ENCODE data around the gene SLFNL1.

Gene SLFNL1

DNA sequence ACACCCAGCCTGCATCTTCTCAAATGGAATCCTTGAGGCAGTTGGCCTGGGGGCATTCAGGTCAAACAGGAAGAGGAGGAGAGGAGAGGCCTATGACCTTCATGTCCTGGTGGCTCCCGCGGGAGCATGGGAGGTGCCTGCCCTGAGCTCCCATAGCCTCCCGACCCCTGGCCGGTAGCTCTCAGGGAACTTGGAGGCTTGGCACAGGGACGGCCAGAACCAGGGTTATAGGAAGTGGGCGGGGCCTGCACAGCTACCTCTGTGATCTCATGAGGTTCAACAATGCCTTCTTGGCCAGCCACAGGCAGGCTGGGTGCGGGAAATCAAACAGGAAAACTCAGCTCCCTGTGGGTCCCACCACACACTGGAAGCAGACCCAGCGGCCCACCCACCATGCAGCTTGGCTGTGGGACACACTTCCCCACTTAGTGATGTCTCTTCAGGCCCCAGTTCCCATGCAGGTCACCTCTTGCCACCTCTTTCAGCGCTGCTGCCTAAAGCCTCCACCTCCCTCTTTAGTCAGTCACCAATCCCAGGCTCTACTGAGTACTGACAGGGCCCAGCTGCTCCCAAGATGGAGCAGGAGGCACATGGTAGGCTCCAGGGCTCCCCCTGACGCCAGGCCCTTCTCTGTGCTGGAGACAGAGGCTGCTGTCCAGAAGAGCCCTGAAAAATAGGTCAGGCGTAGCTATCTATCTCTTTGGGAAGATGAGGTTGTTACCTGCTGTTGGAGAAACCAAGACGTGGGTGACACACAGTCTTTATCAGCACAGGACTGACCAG is at the start of gene SLFNL1:
SLFNL1 (minus strand) TSS at position 200 of the 783 bp plus-strand sequence. CDS start 1,065 bp downstream, outside the sequence.
- DNase-seq (ENCODE audit: extremely low read depth in 1 of 2, low read depth in 1 of 2) = no peak

DNA sequence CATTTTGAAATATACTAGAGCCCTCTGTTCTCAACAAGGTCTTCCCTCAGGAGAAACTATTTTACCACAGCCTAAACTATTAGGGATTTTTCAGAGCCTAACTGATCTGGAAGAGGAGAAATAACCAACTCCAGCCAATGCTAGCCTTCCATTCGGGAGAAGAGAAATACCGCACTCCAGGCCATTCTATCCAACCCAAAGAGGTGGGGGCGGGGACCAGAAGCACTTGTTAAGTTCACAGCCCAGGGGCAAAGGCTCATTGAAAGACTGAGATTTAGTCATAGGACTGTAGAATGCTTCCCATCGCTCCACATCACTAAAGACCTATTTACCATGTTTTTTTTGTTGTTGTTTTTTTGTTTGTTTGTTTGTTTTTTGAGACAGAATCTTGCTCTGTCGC is 35.4 kb upstream of the SLFNL1 start:
- DNase-seq (ENCODE audit: extremely low read depth in 1 of 2, low read depth in 1 of 2) = no peak

DNA sequence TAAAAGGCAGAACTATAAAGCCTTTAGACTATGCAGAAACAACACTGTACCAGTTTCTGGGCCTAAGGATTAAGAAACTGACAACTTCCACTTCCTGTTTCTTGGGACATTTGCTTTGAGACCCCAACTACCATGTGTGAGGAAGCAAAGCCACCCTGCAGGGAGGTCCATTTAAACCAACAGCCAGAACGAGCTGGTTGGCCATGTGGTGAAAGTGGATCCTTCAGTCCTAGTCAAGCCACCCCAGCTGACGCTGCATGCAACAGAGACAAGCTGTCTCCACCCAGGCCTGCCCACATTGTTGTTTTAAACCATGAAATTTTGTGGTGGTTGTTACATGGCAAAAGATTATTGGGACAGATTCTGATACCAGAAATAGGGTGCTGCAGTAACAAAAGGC is 31.8 kb upstream of the SLFNL1 start:
- DNase-seq (ENCODE audit: extremely low read depth in 1 of 2, low read depth in 1 of 2) = no peak

DNA sequence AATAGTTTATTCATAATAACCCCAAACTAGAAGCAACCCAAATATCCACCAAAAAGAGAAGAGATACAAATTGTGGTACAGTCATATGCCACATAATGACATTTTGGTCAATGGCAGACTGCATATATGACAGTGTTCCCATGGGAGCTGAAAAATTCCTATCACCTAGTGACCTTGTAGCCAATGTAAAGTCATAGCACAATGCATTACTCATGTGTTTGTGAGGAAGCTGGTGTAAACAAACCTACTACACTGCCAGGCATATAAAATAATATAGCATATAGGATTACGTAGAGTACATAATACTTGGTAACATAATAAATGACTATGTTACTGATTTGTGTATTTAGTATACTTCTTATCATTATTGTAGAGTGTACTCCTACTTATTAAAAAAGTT is 29.5 kb upstream of the SLFNL1 start:
- DNase-seq (ENCODE audit: extremely low read depth in 1 of 2, low read depth in 1 of 2) = no peak

DNA sequence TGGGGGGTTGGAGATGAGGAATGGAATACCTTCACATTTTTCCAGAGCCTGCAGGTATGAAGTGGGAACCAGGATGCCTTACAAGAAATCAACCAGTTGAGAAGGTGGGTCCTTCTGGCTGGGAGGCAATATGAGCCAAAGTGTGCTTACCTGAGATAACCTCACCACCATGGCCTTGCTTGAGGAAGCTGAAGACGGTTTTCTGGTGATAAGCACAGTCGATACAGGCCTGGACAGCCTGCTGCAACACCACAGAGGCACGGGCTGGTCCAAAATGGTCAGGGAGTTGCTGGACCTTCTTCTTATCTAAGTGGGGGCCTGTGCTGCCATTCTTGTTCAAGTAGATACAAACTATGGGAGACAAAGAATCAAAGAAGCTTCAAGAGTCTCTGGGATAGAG is 27.0 kb upstream of the SLFNL1 start:
- no peak for DNase-seq (ENCODE audit: extremely low read depth in 1 of 2, low read depth in 1 of 2)

DNA sequence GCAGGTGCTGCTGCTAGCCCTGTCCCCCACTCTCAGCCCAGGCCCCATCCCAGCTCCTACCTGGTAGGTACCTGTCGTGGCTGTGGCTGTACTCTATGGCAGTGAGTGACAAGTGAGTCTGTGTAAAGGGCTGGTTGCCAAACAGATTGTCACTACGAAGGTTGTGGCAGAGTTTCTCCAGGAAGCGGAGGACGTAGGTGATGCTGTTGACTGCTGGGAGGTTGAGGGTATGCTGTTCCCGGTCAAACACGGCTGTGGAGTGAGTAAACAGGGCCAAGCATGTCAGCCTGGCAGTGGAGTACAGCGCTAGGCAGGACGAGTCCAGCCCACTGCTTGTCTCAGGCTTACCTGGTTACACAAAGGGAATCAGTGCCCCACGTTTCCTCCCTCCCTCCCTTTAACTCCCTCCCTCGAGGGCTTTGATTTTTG is 24.8 kb upstream of the SLFNL1 start:
- DNase-seq (ENCODE audit: extremely low read depth in 1 of 2, low read depth in 1 of 2) = no peak

DNA sequence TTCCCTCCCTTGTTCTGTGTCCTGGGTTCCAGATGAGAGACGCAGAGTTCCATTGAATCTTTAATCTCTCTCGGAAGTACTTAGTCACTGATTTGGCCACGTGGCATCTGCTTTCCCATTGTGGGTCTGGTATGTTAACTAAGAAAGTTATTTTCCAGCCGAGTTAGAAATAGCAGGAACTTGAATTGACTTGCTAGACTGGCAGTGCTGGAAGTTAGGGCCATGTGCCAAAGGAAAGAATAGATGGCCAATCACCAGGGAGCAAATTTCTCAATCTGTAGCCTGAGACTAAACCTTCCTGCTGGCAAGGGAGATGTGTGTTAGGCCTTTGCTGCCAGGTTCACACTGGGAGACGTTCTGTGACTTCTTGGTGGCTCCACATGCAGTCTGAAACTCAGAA is 24.2 kb upstream of the SLFNL1 start:
- DNase-seq (ENCODE audit: extremely low read depth in 1 of 2, low read depth in 1 of 2) = no peak

DNA sequence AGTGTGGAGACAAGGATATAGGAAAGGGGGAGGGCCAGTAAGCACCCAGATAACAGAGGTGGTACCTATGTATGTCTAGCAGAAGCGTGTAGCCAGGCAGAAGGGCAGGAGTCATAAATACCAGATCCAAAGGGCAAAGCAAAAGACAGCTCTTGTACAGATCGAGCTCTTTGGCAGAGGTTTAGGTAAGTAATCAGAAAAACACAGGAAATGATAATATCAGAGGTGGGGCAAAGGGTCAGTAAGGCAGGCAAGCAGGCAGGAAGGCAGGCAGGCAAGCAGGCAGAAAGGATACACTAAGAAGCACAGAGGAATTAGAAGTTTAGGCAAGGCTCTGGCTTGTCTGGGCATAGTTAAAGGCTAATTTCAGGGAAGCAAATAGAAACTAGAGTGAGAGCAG is 22.7 kb upstream of the SLFNL1 start:
- DNase-seq (ENCODE audit: extremely low read depth in 1 of 2, low read depth in 1 of 2) = no peak

DNA sequence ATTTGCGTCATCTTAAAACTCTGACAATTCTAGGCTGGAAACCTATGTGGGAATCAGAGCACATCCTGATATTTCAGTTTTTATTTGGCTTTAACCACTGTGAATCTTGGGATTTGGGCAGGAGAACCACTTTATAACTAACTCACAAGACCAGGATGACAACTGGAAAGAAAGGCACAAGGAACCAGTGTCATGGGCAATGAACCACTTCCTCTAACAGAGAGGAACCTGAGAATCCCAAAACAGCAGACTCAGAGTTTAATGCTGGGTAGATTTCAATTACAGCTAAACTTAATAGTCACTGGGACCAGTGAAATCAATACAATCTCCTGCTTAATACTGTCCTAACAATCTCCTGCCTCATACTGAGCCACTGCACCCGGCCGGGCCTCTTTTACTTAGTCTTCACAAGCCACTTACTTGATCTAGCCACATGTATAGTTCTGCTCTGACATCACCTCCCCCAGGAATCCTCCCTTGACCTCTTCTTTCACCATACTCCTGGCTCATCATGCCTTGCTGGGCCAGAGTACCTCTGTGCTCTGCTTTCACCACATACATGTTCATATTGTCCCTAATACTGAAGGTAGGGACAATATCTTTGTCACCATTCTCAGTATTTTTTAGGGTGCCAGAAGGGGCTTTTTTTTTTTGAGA is 20.2 kb upstream of the SLFNL1 start:
- no peak for DNase-seq (ENCODE audit: extremely low read depth in 1 of 2, low read depth in 1 of 2)

DNA sequence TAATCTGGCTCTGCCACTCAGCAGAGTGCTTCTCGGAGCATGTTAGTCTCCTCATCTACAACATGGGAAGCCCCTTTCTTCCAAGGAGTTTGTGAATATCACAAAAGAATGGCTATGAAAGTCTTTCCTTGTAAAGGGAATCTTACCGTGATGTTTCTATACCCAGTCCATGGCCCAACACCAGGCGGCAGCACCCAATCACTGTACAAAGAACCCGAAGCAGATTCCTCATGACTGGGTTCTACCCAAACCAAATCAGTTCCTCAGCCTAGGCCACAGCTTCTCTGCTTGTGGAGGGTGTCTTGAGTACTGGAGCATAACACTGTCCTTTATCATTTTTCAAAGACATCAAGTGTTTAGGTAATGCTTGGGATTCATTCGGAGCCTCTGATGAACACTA is 16.6 kb upstream of the SLFNL1 start:
- DNase-seq (ENCODE audit: extremely low read depth in 1 of 2, low read depth in 1 of 2) = no peak

DNA sequence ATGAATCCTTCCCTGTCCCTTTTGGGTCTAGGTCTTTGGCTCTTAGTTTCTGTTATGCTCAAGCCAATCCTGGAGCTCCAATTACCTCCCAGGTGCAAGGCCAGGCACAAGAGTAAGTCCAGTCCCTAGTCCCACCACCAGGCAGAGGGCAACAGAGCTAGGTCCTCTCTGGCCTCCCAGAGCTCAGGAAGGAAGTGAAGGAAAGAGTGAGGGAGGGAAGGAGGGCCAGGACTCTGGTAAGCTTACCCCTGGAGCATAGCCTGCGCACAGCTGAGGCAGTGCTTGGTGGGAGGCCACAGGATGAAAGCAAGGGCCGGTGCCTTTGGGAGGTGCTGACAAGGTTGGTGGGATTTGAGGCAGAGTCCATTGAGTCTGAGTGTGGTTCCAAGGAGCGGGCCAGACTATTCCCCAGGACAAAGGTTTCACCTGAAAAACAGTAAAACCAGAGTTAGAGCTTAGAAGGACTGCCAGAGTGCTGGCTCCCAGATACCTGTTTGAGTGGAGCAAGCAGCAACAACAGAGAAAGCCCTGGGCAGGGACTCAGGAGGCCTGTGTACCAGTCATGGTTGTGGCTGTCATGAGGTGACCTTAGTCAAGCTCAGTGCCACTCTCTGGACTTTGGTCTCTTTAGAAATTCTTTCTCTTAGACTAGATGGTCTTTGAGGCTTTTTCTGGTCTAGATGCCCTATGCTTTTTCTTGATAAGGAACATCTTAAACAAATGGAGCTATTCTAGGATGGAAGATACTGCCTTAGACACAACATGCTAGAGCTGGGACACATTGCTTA is 15.8 kb upstream of the SLFNL1 start:
- no peak for DNase-seq (ENCODE audit: extremely low read depth in 1 of 2, low read depth in 1 of 2)

DNA sequence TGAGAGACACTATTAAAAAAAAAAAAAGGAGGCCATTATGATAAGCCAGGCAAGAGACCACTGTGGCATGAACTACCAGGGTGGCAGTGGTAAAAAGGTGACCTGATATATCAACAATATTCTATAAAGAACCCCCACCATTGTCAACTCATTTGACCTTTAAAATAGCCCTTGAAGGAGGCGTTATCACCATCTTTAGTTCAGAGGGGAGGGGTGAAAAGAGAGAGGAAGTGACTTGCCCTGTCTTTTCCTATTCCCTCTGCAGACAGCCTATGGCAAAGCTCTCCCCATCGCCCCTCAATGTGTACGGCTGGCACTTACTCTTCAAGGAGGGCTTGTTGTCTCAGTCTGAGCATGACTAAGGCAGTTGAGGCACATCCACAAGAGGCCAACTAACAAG is 11.7 kb upstream of the SLFNL1 start:
- no peak for DNase-seq (ENCODE audit: extremely low read depth in 1 of 2, low read depth in 1 of 2)

DNA sequence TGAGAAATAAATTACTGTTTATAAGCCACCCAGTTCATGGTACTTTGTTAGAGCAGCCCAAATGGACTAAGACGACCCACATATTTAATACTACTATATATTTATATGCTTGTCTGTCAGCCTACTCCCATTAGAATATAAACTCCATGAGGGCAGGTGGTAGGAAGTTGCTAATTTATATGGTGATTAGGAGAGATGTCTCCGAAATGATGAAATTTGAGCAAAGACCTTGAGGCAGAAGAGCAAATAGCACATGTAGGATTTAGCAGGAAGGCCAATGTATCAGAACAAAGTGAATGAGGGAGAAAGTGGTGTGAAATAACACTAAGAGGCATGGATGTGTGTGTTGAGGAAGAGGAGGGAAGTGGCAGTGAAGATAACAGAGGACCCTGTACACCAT is 10.6 kb upstream of the SLFNL1 start:
- no peak for DNase-seq (ENCODE audit: extremely low read depth in 1 of 2, low read depth in 1 of 2)

DNA sequence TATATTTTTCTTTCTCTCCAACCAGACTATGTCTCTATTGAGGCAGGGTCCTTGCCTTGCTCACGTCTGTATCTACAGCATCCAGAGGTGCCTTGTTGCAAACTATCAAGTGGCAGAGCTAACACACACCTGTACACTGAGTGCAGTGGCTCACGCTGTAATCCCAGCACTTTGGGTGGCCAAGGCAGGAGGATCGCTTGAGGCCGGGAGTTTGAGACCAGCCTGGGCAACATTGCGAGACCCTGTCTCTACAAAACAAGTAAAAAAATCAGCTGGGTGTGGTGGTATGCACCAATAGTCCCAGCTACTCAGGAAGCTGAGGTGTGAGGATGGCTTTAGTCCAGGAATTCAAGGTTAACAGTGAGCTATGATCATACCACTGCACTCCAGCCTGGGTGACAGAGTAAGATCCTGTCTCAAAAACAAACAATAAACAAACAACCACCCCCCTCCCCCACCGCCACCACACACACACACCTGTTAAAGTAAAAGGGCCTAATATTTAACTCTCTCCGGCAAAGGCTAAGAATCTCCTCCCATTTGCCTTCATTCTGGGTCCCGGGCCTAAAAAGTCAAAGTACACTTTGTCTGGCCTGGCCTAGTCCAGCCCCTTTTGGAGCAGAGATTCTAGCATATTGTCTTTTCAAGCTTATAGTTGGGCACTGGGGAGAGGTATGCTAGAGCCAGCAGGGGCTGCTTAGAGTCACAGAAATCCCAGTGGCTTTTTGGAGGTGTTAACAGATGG is 9.5 kb upstream of the SLFNL1 start:
- DNase-seq (ENCODE audit: extremely low read depth in 1 of 2, low read depth in 1 of 2) = no peak

DNA sequence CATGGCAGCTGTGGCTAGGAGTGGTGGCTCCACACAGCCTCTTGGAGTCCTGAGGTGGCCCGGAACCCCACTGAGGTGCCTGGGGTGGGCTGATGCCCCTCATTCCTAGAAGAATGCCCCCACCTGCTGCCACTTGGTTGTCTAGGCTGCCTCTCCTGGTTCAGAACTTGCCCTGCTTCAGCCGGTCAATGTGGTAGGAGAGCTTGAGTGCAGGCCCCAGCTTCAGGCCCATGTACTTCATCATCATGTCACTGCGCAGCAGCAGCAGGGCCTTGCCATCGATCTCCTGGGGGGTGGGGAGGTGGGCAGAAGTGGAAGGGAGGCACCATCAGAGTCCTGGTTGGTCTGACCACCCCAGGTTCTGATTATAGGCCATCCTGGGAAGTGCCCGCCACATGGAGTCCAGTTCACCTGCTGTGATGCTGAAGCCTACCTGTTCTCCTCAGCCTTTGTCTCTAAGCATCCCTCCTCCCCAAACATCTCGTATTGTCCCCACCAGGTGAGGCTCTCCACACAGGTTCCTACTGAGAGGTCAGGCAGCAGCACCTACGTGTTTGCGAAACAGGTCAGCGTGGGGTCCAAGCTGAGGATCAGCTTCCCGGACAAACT is 6.6 kb upstream of the SLFNL1 start:
- no peak for DNase-seq (ENCODE audit: extremely low read depth in 1 of 2, low read depth in 1 of 2)

DNA sequence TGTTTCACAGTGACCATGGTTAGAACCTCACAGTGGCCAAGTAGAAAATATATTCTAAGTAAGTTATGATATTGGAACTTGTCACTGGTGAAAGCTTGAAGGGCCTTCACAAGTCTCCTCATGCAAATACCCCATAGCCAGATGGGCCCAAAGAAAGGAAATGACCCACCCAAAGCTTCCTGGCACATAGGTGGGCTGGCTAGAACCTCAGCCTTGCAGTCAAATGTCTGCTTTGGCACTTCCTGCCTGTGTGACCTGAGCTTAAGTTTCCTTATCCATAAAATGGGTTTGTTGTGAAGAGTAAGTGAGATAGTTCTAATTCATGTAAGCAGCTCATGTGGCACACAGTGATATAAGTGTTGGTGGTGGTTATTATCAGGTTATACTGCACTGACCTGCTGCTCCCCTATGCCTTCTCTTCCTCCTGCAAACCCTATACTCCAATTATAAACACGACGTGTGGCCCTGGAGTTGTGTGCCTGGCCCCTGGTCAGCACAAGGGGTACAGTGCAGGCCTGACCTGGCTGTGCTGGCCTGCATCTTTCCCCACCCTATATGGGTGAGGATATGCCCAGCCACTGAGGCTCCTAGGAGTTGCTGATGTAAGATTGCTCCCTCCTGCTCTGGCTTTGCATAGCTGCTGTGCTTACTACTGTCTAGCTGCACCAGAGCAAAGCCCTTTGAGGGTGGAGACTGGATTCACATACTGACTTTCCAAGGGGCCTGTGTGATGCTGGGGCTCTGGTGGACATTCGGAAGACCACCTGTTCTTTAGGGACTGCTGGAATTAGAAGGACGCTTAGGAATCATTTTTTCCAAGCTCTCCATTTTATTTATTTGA is 4.7 kb upstream of the SLFNL1 start:
- DNase-seq (ENCODE audit: extremely low read depth in 1 of 2, low read depth in 1 of 2) = no peak

DNA sequence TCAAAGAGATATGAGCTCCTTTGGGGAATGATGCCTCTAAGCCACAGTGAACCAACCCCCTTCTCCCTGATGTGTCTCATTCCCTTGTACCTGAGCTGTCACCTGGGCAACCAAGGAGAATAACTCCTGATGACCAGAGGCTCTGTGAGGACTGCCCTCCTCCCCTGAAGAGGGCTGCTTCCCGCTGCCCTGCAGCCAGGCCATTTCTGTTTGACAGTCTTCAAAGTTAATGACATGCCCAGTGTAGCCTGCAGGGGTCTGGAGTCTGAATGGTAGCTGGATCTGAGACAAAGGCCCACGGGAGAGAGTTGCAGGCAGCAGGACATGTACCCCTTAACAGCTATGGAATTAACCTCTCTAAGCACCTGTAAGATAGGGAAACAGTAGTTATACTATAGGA is 3.4 kb upstream of the SLFNL1 start:
- no peak for DNase-seq (ENCODE audit: extremely low read depth in 1 of 2, low read depth in 1 of 2)

DNA sequence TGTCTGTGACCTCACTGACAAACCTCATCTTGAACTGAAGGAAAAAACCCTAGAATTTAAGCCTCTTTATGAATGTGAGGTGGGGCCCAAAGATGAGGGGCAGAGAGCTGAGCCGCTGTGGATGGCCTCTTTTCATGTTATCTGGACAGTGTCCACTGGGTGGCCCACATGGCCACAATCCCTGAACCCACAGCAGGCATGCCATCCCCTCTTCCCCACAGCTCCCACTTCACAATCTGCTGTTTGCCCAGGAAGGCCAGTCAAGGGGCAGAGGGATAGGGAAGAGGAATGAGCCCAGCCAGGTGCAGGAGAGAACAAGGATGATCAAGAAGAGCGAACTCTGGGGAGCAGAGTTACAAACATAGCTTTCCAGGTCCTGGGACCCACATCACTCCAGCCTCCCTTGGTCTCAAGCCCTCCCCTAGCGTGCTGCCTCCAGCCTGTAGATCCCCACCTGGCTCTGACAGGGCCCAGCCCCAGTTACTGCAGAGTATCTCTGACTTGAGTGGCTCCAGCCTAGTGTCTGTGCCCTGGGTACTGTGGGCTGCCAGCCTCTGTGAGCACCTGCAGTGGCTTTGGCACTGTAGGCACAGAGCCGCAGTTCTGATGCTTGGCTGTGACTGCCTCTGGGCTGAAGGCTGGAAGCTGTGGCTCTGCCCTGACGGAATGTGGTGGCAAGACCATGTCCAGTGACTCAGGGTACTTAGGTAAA is 1.9 kb upstream of the SLFNL1 start:
- no peak for DNase-seq (ENCODE audit: extremely low read depth in 1 of 2, low read depth in 1 of 2)

DNA sequence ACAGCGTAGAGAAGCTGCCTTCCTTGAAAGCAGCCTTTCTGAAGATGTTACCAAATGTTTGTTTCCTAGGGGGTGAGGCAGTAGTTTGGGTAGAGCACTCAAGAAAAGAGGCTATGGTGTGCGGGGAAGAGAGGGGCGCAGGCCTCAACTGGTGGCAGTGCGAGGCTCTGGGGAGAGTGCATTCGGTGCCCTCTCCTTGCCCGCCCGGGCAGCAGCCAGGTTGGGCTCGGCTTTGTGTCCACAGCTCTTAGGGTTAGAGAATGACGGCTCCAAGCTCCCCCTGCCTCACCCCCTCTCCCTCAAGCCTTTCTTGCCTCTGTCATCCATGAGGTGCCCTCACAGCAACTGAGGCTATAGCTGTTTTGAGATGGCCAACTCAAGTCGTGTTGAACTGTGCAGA is 899 bp upstream of the SLFNL1 start:
- DNase-seq (ENCODE audit: extremely low read depth in 1 of 2, low read depth in 1 of 2) = no peak

Data from activated CD8-positive, alpha-beta memory T cell treated with anti-CD3 and anti-CD28 coated beads for 1 hour (primary cell).